HepG2 (cell line): ENCODE measurements around the gene ZIC2. TPM values are rescaled to one million over a fixed set of nuclear protein-coding genes. Genes with fewer than 3 reads are reported as not detected.

Experiments used
- CHCHD3 ChIP-seq: sonication (generic); formaldehyde crosslinking; IDR thresholded peaks from 2 replicates; pipeline ENCODE4 v1.8.0; 2022; ENCODE audit warnings: mild to moderate bottlenecking, missing genetic modification reagents, moderate library complexity
- CREB1 ChIP-seq, 2 experiments: fragments of 450-650 bp in 1 of 2; IDR thresholded peaks; 2 replicates each; pipeline ENCODE4 v1.6.1; 2016 to 2017; ENCODE audit warnings: control low read depth in 1 of 2, mild to moderate bottlenecking in 1 of 2, missing compliant biosample characterization in 1 of 2, missing genetic modification characterization in 1 of 2
- MAFG ChIP-seq: sonication (generic); formaldehyde crosslinking; IDR thresholded peaks from 2 replicates; pipeline ENCODE4 v1.5.1; 2020; ENCODE audit warnings: mild to moderate bottlenecking, missing genetic modification reagents
- NR1H2 ChIP-seq: sonication (generic); formaldehyde crosslinking; IDR thresholded peaks from 2 replicates; pipeline ENCODE4 v1.8.1; 2022; ENCODE audit warnings: low read depth, missing genetic modification reagents, borderline replicate concordance
- SMARCC2 ChIP-seq: fragments of 450-650 bp; IDR thresholded peaks from 2 replicates; pipeline ENCODE4 v1.6.1; 2017; ENCODE audit warnings: antibody characterized with exemption, mild to moderate bottlenecking
- YY1 ChIP-seq: IDR thresholded peaks from 2 replicates; pipeline ENCODE4 v1.6.1; 2011; ENCODE audit warnings: low read length, low read depth, moderate library complexity, mild to moderate bottlenecking; ENCODE audit not compliant: insufficient read depth, insufficient replicate concordance
- ZBTB1 ChIP-seq: sonication (generic); formaldehyde crosslinking; IDR thresholded peaks from 2 replicates; pipeline ENCODE4 v1.4.0; 2020; ENCODE audit warnings: missing genetic modification reagents, borderline replicate concordance
- ZNF562 ChIP-seq: sonication (generic); formaldehyde crosslinking; IDR thresholded peaks from 2 replicates; pipeline ENCODE4 v1.8.0; 2022; ENCODE audit warnings: missing genetic modification reagents, borderline replicate concordance
- ZNF607 ChIP-seq: sonication (generic); formaldehyde crosslinking; IDR thresholded peaks from 2 replicates; pipeline ENCODE4 v1.5.1; 2020; ENCODE audit warnings: missing genetic modification reagents, mild to moderate bottlenecking, borderline replicate concordance
- ZNF7 ChIP-seq: IDR thresholded peaks from 2 replicates; pipeline ENCODE4 v1.6.1; 2016; ENCODE audit warnings: missing biosample characterization, missing genetic modification reagents
- ZNF850 ChIP-seq: sonication (generic); formaldehyde crosslinking; conservative IDR thresholded peaks from 2 replicates; pipeline ENCODE4 v1.9.0; 2021; ENCODE audit warnings: mild to moderate bottlenecking, missing genetic modification reagents
- ZZZ3 ChIP-seq: sonication (generic); formaldehyde crosslinking; IDR thresholded peaks from 2 replicates; pipeline ENCODE4 v1.4.0; 2020; ENCODE audit warnings: missing genetic modification reagents, mild to moderate bottlenecking, borderline replicate concordance
- polyA plus RNA-seq, 8 experiments: library from polyadenylated mRNA; depleted of rRNA in 3 of 8; stranded (reverse) in 7 of 8; unstranded in 1 of 8; fragments of >200 nt; fragmentation: Illumina TruSeq in 4 of 8; extraction: Trizol in 4 of 8; gene quantifications; 2 replicates each; pipeline versions ENCODE4 v1.2.1 to v1.2.3, GENCODE V29; 2011 to 2016; ENCODE audit warnings: low read depth in 4 of 8, missing spikeins in 1 of 8, mixed read lengths in 1 of 8; ENCODE audit not compliant: insufficient read depth in 1 of 8
- total RNA-seq, 5 experiments: library from RNA; depleted of rRNA; stranded (reverse); fragments of >200 nt; fragmentation: Illumina TruSeq; extraction: Trizol; gene quantifications; 2 replicates each; pipeline ENCODE4 v1.2.3, GENCODE V29; 2016; ENCODE audit warnings: low read depth in 1 of 5
- TF ChIP-seq, protein P1 (sequence below): sonication (generic); formaldehyde crosslinking; IDR thresholded peaks from 2 replicates; pipeline ENCODE4 v1.4.0; 2020; ENCODE audit warnings: missing genetic modification reagents
- TF ChIP-seq, protein P2 (sequence below): sonication (generic); formaldehyde crosslinking; IDR thresholded peaks from 2 replicates; pipeline ENCODE4 v1.4.0; 2020; ENCODE audit warnings: missing genetic modification reagents
- TF ChIP-seq, protein P3 (sequence below): sonication (generic); formaldehyde crosslinking; IDR thresholded peaks from 2 replicates; pipeline ENCODE4 v1.5.0; 2020; ENCODE audit warnings: mild to moderate bottlenecking, missing genetic modification reagents, moderate library complexity
- TF ChIP-seq, protein P4 (sequence below): sonication (generic); formaldehyde crosslinking; IDR thresholded peaks from 2 replicates; pipeline ENCODE4 v1.4.0; 2020; ENCODE audit warnings: missing genetic modification reagents, mild to moderate bottlenecking, borderline replicate concordance
- TF ChIP-seq, protein P5 (sequence below): sonication (generic); formaldehyde crosslinking; IDR thresholded peaks from 2 replicates; pipeline ENCODE4 v1.4.0; 2020; ENCODE audit warnings: mild to moderate bottlenecking, missing genetic modification reagents

Gene ZIC2
- total and polyA plus RNA-seq, 2 of the 13 experiments (the other 11 are each of a cell fraction or from before 2014, with no cell fraction given): 0.13 TPM; not detected in 1

DNA sequence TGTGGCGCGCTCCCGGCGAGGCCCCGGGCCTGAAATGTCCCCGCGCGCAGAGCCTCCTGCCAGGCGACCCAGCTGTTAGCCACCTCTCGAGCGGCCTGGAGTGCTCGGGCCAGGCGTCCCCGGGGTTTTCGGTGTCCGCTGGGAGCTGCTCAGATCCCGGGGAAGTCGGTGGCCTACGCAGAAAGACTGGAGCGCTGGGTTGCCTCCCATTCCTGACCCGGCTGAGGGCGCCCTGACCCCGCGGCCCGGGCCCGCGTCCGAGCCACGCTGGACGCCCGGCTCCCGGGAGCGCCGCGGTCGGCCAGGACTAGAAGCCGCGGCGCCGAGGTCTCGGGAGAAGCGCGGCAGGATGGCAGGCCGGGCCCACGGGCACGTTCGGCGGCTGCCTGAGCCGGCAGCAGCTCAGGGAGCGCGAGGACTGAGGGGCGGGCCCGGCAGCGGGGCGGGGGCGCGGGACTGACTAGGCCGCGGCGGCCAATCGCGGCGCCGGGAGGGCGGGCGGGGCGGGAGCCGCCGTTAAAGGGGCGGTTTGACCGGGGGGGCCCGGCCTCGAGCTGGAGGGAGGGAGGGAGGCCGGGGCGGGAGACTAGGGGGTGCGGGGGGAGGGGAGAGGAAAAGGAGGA is 1.3 kb upstream of the ZIC2 start (continued):
- TF ChIP-seq, protein P1, sequence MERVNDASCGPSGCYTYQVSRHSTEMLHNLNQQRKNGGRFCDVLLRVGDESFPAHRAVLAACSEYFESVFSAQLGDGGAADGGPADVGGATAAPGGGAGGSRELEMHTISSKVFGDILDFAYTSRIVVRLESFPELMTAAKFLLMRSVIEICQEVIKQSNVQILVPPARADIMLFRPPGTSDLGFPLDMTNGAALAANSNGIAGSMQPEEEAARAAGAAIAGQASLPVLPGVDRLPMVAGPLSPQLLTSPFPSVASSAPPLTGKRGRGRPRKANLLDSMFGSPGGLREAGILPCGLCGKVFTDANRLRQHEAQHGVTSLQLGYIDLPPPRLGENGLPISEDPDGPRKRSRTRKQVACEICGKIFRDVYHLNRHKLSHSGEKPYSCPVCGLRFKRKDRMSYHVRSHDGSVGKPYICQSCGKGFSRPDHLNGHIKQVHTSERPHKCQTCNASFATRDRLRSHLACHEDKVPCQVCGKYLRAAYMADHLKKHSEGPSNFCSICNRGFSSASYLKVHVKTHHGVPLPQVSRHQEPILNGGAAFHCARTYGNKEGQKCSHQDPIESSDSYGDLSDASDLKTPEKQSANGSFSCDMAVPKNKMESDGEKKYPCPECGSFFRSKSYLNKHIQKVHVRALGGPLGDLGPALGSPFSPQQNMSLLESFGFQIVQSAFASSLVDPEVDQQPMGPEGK (CRISPR knock-in tag): no peak
- TF ChIP-seq MAFG (CRISPR knock-in tag) (no peak), SMARCC2 (no peak), NR1H2 (CRISPR knock-in tag) (no peak), CREB1 (IDR thresholded peaks at IDR 0.05) (no peak), CREB1 (CRISPR knock-in tag; IDR thresholded peaks at IDR 0.05) (no peak), ZNF7 (no peak), CHCHD3 (CRISPR knock-in tag) (no peak), ZZZ3 (CRISPR knock-in tag) (no peak), ZBTB1 (no peak), ZNF607 (CRISPR knock-in tag) (no peak), ZNF850 (CRISPR knock-in tag) (no peak), YY1 (peak; percentile 43), ZNF562 (no peak)
- TF ChIP-seq, protein P2, sequence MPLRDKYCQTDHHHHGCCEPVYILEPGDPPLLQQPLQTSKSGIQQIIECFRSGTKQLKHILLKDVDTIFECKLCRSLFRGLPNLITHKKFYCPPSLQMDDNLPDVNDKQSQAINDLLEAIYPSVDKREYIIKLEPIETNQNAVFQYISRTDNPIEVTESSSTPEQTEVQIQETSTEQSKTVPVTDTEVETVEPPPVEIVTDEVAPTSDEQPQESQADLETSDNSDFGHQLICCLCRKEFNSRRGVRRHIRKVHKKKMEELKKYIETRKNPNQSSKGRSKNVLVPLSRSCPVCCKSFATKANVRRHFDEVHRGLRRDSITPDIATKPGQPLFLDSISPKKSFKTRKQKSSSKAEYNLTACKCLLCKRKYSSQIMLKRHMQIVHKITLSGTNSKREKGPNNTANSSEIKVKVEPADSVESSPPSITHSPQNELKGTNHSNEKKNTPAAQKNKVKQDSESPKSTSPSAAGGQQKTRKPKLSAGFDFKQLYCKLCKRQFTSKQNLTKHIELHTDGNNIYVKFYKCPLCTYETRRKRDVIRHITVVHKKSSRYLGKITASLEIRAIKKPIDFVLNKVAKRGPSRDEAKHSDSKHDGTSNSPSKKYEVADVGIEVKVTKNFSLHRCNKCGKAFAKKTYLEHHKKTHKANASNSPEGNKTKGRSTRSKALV (CRISPR knock-in tag): peak; percentile 85; the same call in 1 of the 2 replicates
- TF ChIP-seq, protein P3, sequence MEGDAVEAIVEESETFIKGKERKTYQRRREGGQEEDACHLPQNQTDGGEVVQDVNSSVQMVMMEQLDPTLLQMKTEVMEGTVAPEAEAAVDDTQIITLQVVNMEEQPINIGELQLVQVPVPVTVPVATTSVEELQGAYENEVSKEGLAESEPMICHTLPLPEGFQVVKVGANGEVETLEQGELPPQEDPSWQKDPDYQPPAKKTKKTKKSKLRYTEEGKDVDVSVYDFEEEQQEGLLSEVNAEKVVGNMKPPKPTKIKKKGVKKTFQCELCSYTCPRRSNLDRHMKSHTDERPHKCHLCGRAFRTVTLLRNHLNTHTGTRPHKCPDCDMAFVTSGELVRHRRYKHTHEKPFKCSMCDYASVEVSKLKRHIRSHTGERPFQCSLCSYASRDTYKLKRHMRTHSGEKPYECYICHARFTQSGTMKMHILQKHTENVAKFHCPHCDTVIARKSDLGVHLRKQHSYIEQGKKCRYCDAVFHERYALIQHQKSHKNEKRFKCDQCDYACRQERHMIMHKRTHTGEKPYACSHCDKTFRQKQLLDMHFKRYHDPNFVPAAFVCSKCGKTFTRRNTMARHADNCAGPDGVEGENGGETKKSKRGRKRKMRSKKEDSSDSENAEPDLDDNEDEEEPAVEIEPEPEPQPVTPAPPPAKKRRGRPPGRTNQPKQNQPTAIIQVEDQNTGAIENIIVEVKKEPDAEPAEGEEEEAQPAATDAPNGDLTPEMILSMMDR: peak; percentile 53
- TF ChIP-seq, protein P4, sequence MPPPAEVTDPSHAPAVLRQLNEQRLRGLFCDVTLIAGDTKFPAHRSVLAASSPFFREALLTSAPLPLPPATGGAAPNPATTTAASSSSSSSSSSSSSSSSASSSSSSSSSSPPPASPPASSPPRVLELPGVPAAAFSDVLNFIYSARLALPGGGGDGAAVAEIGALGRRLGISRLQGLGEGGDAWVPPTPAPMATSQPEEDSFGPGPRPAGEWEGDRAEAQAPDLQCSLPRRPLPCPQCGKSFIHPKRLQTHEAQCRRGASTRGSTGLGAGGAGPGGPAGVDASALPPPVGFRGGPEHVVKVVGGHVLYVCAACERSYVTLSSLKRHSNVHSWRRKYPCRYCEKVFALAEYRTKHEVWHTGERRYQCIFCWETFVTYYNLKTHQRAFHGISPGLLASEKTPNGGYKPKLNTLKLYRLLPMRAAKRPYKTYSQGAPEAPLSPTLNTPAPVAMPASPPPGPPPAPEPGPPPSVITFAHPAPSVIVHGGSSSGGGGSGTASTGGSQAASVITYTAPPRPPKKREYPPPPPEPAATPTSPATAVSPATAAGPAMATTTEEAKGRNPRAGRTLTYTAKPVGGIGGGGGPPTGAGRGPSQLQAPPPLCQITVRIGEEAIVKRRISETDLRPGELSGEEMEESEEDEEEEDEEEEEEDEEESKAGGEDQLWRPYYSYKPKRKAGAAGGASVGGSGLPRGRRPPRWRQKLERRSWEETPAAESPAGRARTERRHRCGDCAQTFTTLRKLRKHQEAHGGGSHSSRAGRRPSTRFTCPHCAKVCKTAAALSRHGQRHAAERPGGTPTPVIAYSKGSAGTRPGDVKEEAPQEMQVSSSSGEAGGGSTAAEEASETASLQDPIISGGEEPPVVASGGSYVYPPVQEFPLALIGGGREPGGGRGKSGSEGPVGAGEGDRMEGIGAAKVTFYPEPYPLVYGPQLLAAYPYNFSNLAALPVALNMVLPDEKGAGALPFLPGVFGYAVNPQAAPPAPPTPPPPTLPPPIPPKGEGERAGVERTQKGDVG (CRISPR knock-in tag): no peak
- TF ChIP-seq, protein P5, sequence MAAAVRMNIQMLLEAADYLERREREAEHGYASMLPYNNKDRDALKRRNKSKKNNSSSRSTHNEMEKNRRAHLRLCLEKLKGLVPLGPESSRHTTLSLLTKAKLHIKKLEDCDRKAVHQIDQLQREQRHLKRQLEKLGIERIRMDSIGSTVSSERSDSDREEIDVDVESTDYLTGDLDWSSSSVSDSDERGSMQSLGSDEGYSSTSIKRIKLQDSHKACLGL (CRISPR knock-in tag): 0 out of 2 replicates have a peak, but pooled peaks have one; percentile 20
